Epithelial cell of esophagus (primary cell): ENCODE results near the gene SAMD15.

Source experiments
- DNase-seq: peaks from one replicate; pipeline ENCODE4 v3.0.0; 2010; ENCODE audit warnings: low read depth
- H3K4me3 ChIP-seq: 2 replicates; pipeline ENCODE4 v1.5.1; 2011; ENCODE audit warnings: mild to moderate bottlenecking, low read length, control low read depth
- TF ChIP-seq, protein P1 (sequence below): IDR thresholded peaks from 2 replicates; pipeline ENCODE4 v1.5.1; 2011; ENCODE audit warnings: low read depth, mild to moderate bottlenecking, low read length, control low read depth, inconsistent platforms; ENCODE audit not compliant: insufficient read depth; ENCODE audit errors: missing control alignments

Gene SAMD15

DNA sequence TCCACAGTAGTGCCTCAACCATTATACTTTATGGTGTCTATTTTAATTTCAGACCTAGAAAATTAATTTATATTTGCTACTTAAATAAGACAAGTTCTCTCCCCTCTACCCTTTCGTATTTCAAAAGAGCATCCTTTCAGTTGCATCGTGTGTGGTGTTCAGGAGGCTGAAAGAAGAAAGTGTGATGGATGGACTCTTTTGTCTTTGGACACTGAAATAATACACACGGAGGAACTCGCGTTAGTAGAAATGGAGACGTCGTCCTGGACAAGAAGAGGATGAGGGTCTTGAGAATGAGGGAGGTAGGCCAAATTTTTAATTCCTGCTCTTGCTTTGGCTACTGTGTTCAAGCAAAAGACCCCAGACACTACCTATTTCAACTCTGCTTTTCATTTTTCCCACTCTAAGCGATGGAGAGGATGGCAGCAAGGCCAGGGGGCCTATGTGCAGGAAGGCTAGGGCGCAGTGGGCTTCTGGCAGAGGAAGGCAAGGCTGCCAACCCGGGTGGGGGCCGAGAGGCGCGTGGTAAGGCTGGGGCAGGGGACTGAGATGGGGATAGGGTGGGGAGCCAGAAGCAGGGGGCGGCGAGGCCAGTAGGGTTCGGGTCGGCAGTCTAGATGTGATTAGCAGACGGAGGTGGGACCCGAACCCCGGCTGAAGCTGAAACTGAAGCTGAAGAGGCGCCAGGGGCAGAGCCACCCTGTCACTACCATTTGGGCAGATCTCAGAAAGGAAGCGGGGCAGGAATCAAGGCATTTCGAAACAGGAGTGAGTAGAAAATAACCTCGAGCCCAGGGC is 1.0 kb upstream of the SAMD15 start:
- TF ChIP-seq, protein P1, sequence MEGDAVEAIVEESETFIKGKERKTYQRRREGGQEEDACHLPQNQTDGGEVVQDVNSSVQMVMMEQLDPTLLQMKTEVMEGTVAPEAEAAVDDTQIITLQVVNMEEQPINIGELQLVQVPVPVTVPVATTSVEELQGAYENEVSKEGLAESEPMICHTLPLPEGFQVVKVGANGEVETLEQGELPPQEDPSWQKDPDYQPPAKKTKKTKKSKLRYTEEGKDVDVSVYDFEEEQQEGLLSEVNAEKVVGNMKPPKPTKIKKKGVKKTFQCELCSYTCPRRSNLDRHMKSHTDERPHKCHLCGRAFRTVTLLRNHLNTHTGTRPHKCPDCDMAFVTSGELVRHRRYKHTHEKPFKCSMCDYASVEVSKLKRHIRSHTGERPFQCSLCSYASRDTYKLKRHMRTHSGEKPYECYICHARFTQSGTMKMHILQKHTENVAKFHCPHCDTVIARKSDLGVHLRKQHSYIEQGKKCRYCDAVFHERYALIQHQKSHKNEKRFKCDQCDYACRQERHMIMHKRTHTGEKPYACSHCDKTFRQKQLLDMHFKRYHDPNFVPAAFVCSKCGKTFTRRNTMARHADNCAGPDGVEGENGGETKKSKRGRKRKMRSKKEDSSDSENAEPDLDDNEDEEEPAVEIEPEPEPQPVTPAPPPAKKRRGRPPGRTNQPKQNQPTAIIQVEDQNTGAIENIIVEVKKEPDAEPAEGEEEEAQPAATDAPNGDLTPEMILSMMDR: no peak
- H3K4me3 ChIP-seq: peak overlapping the region; percentile 91
- peak; percentile 17 for DNase-seq

DNA sequence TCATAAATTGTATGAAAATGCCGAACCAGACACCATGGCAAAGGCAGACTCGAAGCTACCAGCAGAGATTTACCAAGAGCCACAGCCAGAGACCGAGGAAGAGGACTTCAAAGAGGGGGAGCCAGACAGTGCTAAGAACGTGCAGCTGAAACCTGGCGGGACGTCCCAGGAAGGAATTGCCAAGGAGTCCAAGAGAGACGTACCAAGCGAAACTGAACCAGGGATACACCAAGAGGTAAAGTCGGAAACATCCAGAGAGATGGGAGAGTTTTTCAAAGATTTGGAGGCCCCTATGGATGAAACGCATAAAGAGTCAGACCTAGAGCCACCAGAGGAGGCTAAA is 294 bp downstream of the SAMD15 start:
- H3K4me3 ChIP-seq: peak overlapping the region; percentile 91
- no peak for DNase-seq
- TF ChIP-seq, protein P1: no peak

DNA sequence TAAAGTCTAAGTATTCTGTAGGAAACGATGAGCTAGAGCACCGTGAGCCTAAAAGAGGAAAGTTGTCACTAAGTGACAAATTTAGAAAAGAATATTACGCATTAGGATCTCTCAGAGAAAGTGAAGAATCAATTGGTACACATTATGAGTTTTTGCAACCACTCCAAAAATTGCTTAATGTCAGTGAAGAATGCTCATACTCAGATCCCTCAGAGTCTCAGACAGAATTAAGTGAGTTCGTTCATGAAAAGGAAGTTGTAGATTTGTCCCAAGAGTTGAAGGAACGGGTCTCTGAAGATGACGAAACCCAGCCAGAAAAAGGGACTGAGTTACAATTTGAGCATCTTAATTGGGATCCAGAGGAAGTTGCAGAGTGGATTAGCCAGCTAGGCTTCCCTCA is 1.5 kb downstream of the SAMD15 start:
- H3K4me3 ChIP-seq: no peak overlapping the region
- TF ChIP-seq, protein P1: no peak
- no peak for DNase-seq

DNA sequence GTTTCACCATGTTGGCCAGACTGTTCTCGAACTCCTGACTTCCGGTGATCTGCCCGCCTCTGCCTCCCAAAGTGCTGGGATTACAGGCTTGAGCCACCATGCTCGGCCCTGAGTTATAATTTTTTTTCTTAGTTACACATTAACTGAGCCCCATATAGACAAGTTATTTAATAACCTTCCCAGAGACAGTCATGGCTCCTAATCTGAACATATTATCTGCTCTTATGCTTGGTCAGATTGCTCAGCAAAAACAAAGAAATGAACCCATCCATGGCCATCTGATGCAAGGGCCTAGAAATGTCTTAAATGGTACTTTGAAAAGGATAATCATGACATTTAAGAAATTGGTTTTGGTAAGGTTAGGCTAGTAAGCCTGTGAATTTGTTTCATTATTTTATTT is 13.0 kb downstream of the SAMD15 start:
- TF ChIP-seq, protein P1: no peak
- H3K4me3 ChIP-seq: no peak overlapping the region
- DNase-seq: no peak

DNA sequence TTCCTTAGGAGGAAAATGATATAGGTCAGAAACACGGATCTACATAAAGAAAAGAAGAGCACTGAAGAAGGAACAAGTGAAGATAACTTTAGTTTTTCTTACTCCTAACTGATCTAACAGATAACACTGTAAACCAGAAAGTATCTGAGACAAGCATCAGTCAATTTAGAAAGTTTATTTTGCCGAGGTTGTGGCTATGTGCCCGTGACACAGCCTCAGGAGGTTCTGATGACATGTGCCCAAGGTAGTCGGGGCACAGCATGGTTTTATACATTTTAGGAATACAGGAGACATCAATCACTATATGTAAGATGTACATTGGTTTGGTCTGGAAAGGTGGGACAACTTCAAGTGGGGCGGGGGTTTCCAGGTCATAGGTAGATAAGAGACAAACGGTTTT is 23.0 kb downstream of the SAMD15 start:
- TF ChIP-seq, protein P1: no peak
- no peak for DNase-seq

DNA sequence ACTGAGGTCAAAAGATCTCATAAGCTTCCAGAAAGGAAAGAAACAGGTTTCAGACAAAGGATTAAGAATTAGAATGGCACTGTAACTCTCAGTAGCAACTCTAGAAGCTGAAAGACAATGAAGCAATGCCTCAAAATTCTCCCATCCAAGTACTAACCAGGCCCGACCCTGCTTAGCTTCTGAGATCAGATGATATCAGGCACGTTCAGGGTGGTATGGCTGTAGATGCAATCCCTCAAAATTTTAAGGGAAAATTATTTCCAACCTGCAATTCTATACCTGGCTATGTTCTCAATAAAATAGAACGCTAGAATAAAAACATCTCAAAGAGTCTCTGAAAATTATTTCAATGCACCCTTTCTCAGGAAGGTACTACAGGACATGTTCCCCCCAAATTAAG is 26.6 kb downstream of the SAMD15 start:
- no peak overlapping the region for H3K4me3 ChIP-seq
- TF ChIP-seq, protein P1: no peak
- DNase-seq: no peak

More for the DNA sequence above, 23.0 kb downstream of the SAMD15 start:
- no peak overlapping the region for H3K4me3 ChIP-seq

DNA sequence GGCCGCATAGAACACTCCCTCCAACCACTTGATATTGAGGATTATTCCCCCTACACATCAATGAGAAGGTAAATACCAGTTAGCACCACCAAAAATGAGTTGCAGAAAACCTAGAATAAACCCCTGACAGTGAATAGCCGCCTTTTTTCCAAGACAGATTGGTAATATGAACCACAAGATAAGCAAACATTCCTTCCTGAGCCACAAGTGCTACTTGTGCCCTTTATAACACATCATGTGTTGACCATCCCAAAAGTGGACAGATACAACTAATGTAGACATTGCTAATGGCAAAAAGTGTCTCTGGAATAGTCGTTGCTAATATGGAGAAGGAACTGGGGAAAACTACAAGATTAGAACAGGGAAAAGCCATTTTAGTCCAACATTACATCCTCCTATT is 28.9 kb downstream of the SAMD15 start:
- no peak for DNase-seq
- TF ChIP-seq, protein P1: no peak
- no peak overlapping the region for H3K4me3 ChIP-seq
